Activated B cell treated with CpG ODN at 0.5 μM for 24 hours (primary cell): Measurements from ENCODE around the gene SLC9A9. TPM values are rescaled to one million over a fixed set of nuclear protein-coding genes. Genes with fewer than 3 reads are reported as not detected.

ENCODE experiments used
- ATAC-seq: fragments of 200-7000 bp; cut with Tn5 transposase; one replicate; pipeline ENCODE4 v1.10.0; 2021; ENCODE audit warnings: low read depth, mild to moderate bottlenecking, moderate library complexity
- CTCF ChIA-PET: fragments of 350-600 bp; sonication (Branson Sonifier 250); formaldehyde crosslinking; loops from one replicate; lab custom pipeline; 2021; ENCODE audit warnings: antibody characterized with exemption; lab: Charles Lee
- POLR2A ChIA-PET: fragments of 350-600 bp; sonication (Branson Sonifier 250); formaldehyde crosslinking; loops from one replicate; lab custom pipeline; 2021; ENCODE audit warnings: antibody characterized with exemption; lab: Charles Lee
- DNase-seq: peaks from one replicate; pipeline ENCODE4 v3.0.0; 2022
- H3K27ac Mint-ChIP-seq: one replicate; pipeline ENCODE4 v1.8.0; 2020; ENCODE audit warnings: mixed read lengths
- H3K27me3 Mint-ChIP-seq: one replicate; pipeline ENCODE4 v1.8.0; 2021; ENCODE audit warnings: mixed read lengths
- H3K36me3 Mint-ChIP-seq: one replicate; pipeline ENCODE4 v1.8.0; 2021; ENCODE audit warnings: low read depth, mixed read lengths
- H3K4me1 Mint-ChIP-seq: one replicate; pipeline ENCODE4 v1.8.0; 2021; ENCODE audit warnings: mixed read lengths
- H3K4me3 Mint-ChIP-seq: one replicate; pipeline ENCODE4 v1.8.0; 2020; ENCODE audit warnings: mild to moderate bottlenecking, mixed read lengths
- H3K9me3 Mint-ChIP-seq: one replicate; pipeline ENCODE4 v1.8.0; 2020; ENCODE audit warnings: mixed read lengths
- intact Hi-C: fragments of 100-400 bp; cut with micrococcal nuclease; formaldehyde crosslinking; loops from one replicate; pipeline ENCODE4 v1.15.1; 2024
- total RNA-seq: library from RNA; stranded (reverse); gene quantifications from 2 replicates; pipeline ENCODE4 v1.2.3, GENCODE V29; 2022
- TF ChIP-seq, protein P1 (sequence below): fragments of 200-600 bp; IDR thresholded peaks from one replicate; pipeline ENCODE4 v1.8.0; 2022; ENCODE audit warnings: antibody characterized with exemption, mild to moderate bottlenecking

The SLC9A9 gene
- total RNA-seq, 1 donor from 2014 or later: 9.4 TPM

- CTCF ChIA-PET: no interaction called here
- POLR2A ChIA-PET: no interaction called here
- Mint-ChIP-seq H3K4me1 (no peaks in the 10 kb centered on the region), H3K27ac (no peak overlapping the region), H3K27me3 (no peaks in the 10 kb centered on the region), H3K36me3 (peaks cover 3% of the 10 kb centered on the region), H3K9me3 (no peaks in the 10 kb centered on the region), H3K4me3 (no peak overlapping the region)
- ATAC-seq (no peak), DNase-seq (no peak)
- intact Hi-C loops: no loop called here
- TF ChIP-seq, protein P1, sequence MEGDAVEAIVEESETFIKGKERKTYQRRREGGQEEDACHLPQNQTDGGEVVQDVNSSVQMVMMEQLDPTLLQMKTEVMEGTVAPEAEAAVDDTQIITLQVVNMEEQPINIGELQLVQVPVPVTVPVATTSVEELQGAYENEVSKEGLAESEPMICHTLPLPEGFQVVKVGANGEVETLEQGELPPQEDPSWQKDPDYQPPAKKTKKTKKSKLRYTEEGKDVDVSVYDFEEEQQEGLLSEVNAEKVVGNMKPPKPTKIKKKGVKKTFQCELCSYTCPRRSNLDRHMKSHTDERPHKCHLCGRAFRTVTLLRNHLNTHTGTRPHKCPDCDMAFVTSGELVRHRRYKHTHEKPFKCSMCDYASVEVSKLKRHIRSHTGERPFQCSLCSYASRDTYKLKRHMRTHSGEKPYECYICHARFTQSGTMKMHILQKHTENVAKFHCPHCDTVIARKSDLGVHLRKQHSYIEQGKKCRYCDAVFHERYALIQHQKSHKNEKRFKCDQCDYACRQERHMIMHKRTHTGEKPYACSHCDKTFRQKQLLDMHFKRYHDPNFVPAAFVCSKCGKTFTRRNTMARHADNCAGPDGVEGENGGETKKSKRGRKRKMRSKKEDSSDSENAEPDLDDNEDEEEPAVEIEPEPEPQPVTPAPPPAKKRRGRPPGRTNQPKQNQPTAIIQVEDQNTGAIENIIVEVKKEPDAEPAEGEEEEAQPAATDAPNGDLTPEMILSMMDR: no peak
Observed at GRCh38 chr3:143497382-143497781, 350.9 kb downstream of the SLC9A9 start.

GRCh38 chr3:143496191-143496590, 352.1 kb downstream of the SLC9A9 start:
- intact Hi-C loops: no loop called here
- CTCF ChIA-PET: no interaction called here
- no peak overlapping the region for H3K4me3 Mint-ChIP-seq
- no peaks in the 10 kb centered on the region for H3K4me1 Mint-ChIP-seq
- H3K27ac Mint-ChIP-seq: no peak overlapping the region
- H3K9me3 Mint-ChIP-seq: no peaks in the 10 kb centered on the region
- TF ChIP-seq, protein P1: no peak
- ATAC-seq: no peak
- POLR2A ChIA-PET: no interaction called here
- H3K36me3 Mint-ChIP-seq: peaks cover 3% of the 10 kb centered on the region
- no peak for DNase-seq
- no peaks in the 10 kb centered on the region for H3K27me3 Mint-ChIP-seq

DNA sequence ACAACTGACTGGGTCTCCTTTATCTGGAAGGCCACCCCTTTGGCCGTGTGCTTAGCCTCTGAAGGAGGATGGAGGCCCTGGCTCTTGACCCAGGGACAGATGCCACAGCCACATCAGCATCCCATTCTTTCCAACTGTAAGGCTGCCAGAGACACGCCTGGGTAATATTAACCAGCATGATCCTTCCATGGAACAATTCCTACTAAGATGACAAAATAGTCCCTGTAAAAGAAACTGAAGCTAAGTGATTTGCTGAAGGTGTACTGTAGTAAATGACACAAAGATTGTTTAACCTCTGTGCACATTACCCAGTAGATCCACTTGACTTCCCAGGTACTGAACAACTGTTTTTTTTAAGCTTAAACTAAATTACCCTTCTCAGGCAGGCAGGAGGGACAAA, 352.7 kb downstream of the SLC9A9 start:
- intact Hi-C loops: no loop called here
- no peak overlapping the region for H3K27ac Mint-ChIP-seq
- CTCF ChIA-PET: no interaction called here
- ATAC-seq (no peak), DNase-seq (no peak)
- no peaks in the 10 kb centered on the region for H3K27me3 Mint-ChIP-seq
- POLR2A ChIA-PET: no interaction called here
- H3K9me3 Mint-ChIP-seq: no peaks in the 10 kb centered on the region
- H3K4me1 Mint-ChIP-seq: no peaks in the 10 kb centered on the region
- H3K36me3 Mint-ChIP-seq: peaks cover 3% of the 10 kb centered on the region
- TF ChIP-seq, protein P1: no peak
- no peak overlapping the region for H3K4me3 Mint-ChIP-seq

GRCh38 chr3:143486611-143487010, 361.7 kb downstream of the SLC9A9 start:
- Mint-ChIP-seq H3K4me3 (no peak overlapping the region), H3K9me3 (no peaks in the 10 kb centered on the region), H3K36me3 (peaks cover 2% of the 10 kb centered on the region), H3K27me3 (no peaks in the 10 kb centered on the region), H3K27ac (no peak overlapping the region), H3K4me1 (peaks cover 21% of the 10 kb centered on the region)
- TF ChIP-seq, protein P1: no peak
- ChIA-PET CTCF (no interaction called here), POLR2A (no interaction called here)
- intact Hi-C loops: no loop called here
- DNase-seq: no peak
- ATAC-seq: no peak

- Mint-ChIP-seq H3K4me3 (no peak overlapping the region), H3K27ac (no peak overlapping the region), H3K27me3 (no peaks in the 10 kb centered on the region), H3K9me3 (no peaks in the 10 kb centered on the region), H3K36me3 (peaks cover 2% of the 10 kb centered on the region), H3K4me1 (peaks cover 27% of the 10 kb centered on the region)
- TF ChIP-seq, protein P1: no peak
- POLR2A ChIA-PET: no interaction called here
- intact Hi-C loops: no loop called here
- DNase-seq: no peak
- CTCF ChIA-PET: no interaction called here
- ATAC-seq: no peak
Observed at GRCh38 chr3:143484846-143485512, 363.3 kb downstream of the SLC9A9 start.
